ENCODE measurements around the gene SF3B3. TPM values are rescaled to one million over a fixed set of nuclear protein-coding genes. Genes with fewer than 3 reads are reported as not detected.

The SF3B3 gene
- total and polyA plus RNA-seq, 2 donors (not counting 1 experiment from before 2014, with no cell fraction given), result 67.1 to 266 TPM

DNA sequence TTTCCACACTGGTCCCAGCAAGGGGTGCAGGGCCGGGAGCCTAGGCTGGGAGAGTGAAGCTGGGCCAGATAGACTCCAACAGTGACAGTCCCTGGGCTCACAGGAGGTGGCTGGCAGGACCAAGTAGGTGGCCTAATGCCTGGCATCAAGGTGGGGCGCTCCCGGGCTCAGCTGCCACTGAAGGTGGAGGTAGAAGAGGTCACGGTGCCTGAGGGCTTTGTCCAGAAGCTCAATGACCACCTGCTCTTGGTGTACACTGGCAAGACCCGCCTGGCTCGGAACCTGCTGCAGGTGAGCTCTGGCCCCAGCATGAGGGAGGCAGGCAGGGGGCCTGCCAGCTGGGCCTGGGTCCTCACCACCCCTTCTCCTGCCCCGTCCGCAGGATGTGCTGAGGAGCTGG is 45.4 kb upstream of the SF3B3 start:
- Histone ChIP-seq H3K36me3 (replicated peaks in 1 of 2; ENCODE audit: control extremely low read depth in 1 of 2, control insufficient read depth in 1 of 2, extremely low read depth in 1 of 2, insufficient read depth in 2 of 2, low read length in 1 of 2) (peaks cover 4 to 41% of the 10 kb centered on the region in 2 experiments), H3K27ac (ENCODE audit: low read length in 2 of 2) (no peak overlapping the region), H2AFZ (ENCODE audit: insufficient read depth, low read depth, low read length, poor library complexity, severe bottlenecking) (no peak overlapping the region), H3K4me3 (ENCODE audit: control extremely low read depth in 1 of 5, extremely low read depth in 1 of 5, insufficient read depth in 1 of 5, low read depth in 2 of 5, low read length in 4 of 5) (no peak overlapping the region), H3K4me2 (replicated peaks; ENCODE audit: low read depth, low read length, poor library complexity, severe bottlenecking) (no peak overlapping the region), H3K4me1 (ENCODE audit: control insufficient read depth in 2 of 2, insufficient read depth in 2 of 2, low read length in 2 of 2) (no peaks in the 10 kb centered on the region), H3K9me3 (ENCODE audit: control extremely low read depth in 1 of 3, control insufficient read depth in 2 of 3, insufficient read depth in 1 of 3, low read length in 2 of 3) (no peaks in the 10 kb centered on the region), H3K79me2 (ENCODE audit: control insufficient read depth, insufficient read depth, low read length) (no peaks in the 10 kb centered on the region), H3K27me3 (replicated peaks in 1 of 4; ENCODE audit: control extremely low read depth in 1 of 4, control insufficient read depth in 3 of 4, insufficient read depth in 4 of 4, low read length in 3 of 4) (no peaks in the 10 kb centered on the region), H4K20me1 (ENCODE audit: control insufficient read depth, insufficient read depth, low read length, poor library complexity, severe bottlenecking) (no peaks in the 10 kb centered on the region), H3K9ac (ENCODE audit: low read length) (no peak overlapping the region)
- TF ChIP-seq, protein P1, sequence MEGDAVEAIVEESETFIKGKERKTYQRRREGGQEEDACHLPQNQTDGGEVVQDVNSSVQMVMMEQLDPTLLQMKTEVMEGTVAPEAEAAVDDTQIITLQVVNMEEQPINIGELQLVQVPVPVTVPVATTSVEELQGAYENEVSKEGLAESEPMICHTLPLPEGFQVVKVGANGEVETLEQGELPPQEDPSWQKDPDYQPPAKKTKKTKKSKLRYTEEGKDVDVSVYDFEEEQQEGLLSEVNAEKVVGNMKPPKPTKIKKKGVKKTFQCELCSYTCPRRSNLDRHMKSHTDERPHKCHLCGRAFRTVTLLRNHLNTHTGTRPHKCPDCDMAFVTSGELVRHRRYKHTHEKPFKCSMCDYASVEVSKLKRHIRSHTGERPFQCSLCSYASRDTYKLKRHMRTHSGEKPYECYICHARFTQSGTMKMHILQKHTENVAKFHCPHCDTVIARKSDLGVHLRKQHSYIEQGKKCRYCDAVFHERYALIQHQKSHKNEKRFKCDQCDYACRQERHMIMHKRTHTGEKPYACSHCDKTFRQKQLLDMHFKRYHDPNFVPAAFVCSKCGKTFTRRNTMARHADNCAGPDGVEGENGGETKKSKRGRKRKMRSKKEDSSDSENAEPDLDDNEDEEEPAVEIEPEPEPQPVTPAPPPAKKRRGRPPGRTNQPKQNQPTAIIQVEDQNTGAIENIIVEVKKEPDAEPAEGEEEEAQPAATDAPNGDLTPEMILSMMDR (IDR thresholded peaks at IDR 0.05), result no peak
- no peak for TF ChIP-seq EZH2 (IDR thresholded peaks at IDR 0.05; ENCODE audit: borderline replicate concordance, insufficient read depth, low read depth, low read length, poor library complexity, severe bottlenecking)
- ATAC-seq (ENCODE audit: low read depth), result no peak
- no peaks in the 10 kb centered on the region for H3K4me1 Mint-ChIP-seq
- no peak overlapping the region for H3K4me3 Mint-ChIP-seq
- WGBS (ENCODE audit: insufficient coverage), result 96% methylated on average over 8 of the region's 8 CpGs
- DNase-seq, result no peak
- no peaks in the 10 kb centered on the region for H3K9me3 Mint-ChIP-seq (ENCODE audit: insufficient read depth)
- CTCF ChIA-PET, result interaction anchor here (1.2 to 1.3 kb wide), 2 partner anchors 98 to 108 kb away, joined by 4 to 5 read pairs; no protein-coding TSS in a partner anchor
- H3K27ac Mint-ChIP-seq, result no peak overlapping the region
- intact Hi-C loops (cut with micrococcal nuclease), result no loop called here
- H3K27me3 Mint-ChIP-seq, result no peaks in the 10 kb centered on the region
- POLR2A ChIA-PET, result no interaction called here

- Mint-ChIP-seq H3K27ac (no peak overlapping the region), H3K27me3 (no peaks in the 10 kb centered on the region), H3K4me1 (no peaks in the 10 kb centered on the region), H3K4me3 (no peak overlapping the region), H3K9me3 (ENCODE audit: insufficient read depth) (no peaks in the 10 kb centered on the region)
- DNase-seq (no peak), ATAC-seq (ENCODE audit: low read depth) (no peak)
- H3K9me3 ChIP-seq (ENCODE audit: control extremely low read depth in 1 of 3, control insufficient read depth in 2 of 3, insufficient read depth in 1 of 3, low read length in 2 of 3), result no peaks in the 10 kb centered on the region
- POLR2A ChIA-PET, result interaction anchor here (0.6 kb wide), 1 partner anchor 105 kb away, joined by 8 read pairs; no protein-coding TSS in a partner anchor
- H3K9ac ChIP-seq (ENCODE audit: low read length), result no peak overlapping the region
- CTCF ChIA-PET, result no interaction called here
- H3K27ac ChIP-seq (ENCODE audit: low read length in 2 of 2), result no peak overlapping the region
- H3K36me3 ChIP-seq (replicated peaks in 1 of 2; ENCODE audit: control extremely low read depth in 1 of 2, control insufficient read depth in 1 of 2, extremely low read depth in 1 of 2, insufficient read depth in 2 of 2, low read length in 1 of 2), result peaks cover 8 to 47% of the 10 kb centered on the region in 2 experiments
- H3K4me3 ChIP-seq (ENCODE audit: control extremely low read depth in 1 of 5, extremely low read depth in 1 of 5, insufficient read depth in 1 of 5, low read depth in 2 of 5, low read length in 4 of 5), result no peak overlapping the region
- no peaks in the 10 kb centered on the region for H3K4me1 ChIP-seq (ENCODE audit: control insufficient read depth in 2 of 2, insufficient read depth in 2 of 2, low read length in 2 of 2)
- H3K4me2 ChIP-seq (replicated peaks; ENCODE audit: low read depth, low read length, poor library complexity, severe bottlenecking), result no peak overlapping the region
- H3K79me2 ChIP-seq (ENCODE audit: control insufficient read depth, insufficient read depth, low read length), result no peaks in the 10 kb centered on the region
- no peak overlapping the region for H2AFZ ChIP-seq (ENCODE audit: insufficient read depth, low read depth, low read length, poor library complexity, severe bottlenecking)
- intact Hi-C loops (cut with micrococcal nuclease), result no loop called here
- no peak for TF ChIP-seq EZH2 (IDR thresholded peaks at IDR 0.05; ENCODE audit: borderline replicate concordance, insufficient read depth, low read depth, low read length, poor library complexity, severe bottlenecking)
- TF ChIP-seq, protein P1 (IDR thresholded peaks at IDR 0.05), result no peak
- 82% methylated on average over 10 of the region's 10 CpGs for WGBS (ENCODE audit: insufficient coverage)
- H4K20me1 ChIP-seq (ENCODE audit: control insufficient read depth, insufficient read depth, low read length, poor library complexity, severe bottlenecking), result no peaks in the 10 kb centered on the region
- no peaks in the 10 kb centered on the region for H3K27me3 ChIP-seq (replicated peaks in 1 of 4; ENCODE audit: control extremely low read depth in 1 of 4, control insufficient read depth in 3 of 4, insufficient read depth in 4 of 4, low read length in 3 of 4)
Measured at GRCh38 chr16:70478912-70479341, 44.7 kb upstream of the SF3B3 start.
